ENCODE measurements around the gene TLN1.

Gene TLN1

DNA sequence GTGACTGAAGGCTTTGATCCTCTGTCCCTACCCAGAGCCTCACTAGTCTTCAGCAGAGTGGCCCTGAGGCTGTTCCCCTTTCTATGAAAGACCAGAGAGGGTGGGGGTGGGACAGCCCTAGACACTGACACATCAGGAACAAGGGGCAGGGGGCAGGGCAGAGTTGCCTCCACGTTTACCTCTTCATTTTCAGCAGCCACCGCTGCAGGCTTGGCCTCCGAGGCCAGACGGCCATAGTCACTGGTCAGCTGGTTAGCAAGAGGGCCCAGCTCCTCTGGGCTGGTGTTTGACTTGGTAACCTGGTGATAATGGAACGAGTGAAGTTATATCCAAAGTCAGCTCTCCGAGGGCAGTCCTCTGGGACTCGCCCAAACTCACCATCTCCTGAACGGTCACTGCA, 26.6 kb downstream of the TLN1 start:
- no peak for DNase-seq

GRCh38 chr9:35703906-35704672, 27.9 kb downstream of the TLN1 start:
- DNase-seq: no peak

DNA sequence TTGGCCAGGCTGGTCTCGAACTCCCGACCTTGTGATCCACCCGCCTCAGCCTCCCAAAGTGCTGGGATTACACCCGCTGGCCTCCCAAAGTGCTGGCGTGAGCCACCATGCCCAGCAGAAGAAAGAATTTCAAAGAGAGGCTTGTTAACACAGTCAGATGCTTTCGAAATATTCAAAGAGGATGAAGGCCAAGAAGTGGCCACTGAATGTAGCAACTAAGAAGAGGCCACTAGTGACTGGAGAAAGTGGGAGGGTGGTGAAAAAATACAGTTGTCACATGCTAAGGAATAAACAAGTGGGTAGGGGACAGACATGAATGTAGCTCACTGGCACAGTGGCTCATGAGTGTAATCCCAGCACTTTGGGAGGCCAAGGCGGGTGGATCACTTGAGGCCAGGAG, 29.3 kb downstream of the TLN1 start:
- DNase-seq: no peak

- DNase-seq: no peak
Measured at GRCh38 chr9:35700942-35701341, 31.1 kb downstream of the TLN1 start.

DNA sequence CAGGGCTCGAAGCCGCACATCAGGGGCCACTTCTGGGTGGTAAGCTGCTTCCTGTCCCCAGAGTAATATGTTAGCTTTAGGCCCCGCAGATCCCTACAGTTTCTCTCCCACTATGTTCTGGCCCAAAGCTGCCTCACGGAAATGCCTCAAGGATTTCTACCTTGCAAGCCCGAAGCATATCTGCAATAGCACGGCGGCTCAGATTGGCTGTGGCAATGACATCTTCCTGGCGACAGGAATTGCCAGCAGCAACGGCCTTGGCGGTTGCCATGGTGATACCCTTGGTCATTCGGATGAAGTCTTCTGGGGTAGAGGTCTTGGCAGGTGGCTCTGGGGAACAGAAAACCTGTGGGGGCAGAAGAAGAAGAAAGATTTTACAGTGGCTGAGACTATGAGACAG, 32.0 kb downstream of the TLN1 start:
- no peak for DNase-seq

- no peak for DNase-seq
Measured at GRCh38 chr9:35698231-35698630, 33.8 kb downstream of the TLN1 start.

- no peak for DNase-seq
Measured at GRCh38 chr9:35697486-35697885, 34.5 kb downstream of the TLN1 start.

DNA sequence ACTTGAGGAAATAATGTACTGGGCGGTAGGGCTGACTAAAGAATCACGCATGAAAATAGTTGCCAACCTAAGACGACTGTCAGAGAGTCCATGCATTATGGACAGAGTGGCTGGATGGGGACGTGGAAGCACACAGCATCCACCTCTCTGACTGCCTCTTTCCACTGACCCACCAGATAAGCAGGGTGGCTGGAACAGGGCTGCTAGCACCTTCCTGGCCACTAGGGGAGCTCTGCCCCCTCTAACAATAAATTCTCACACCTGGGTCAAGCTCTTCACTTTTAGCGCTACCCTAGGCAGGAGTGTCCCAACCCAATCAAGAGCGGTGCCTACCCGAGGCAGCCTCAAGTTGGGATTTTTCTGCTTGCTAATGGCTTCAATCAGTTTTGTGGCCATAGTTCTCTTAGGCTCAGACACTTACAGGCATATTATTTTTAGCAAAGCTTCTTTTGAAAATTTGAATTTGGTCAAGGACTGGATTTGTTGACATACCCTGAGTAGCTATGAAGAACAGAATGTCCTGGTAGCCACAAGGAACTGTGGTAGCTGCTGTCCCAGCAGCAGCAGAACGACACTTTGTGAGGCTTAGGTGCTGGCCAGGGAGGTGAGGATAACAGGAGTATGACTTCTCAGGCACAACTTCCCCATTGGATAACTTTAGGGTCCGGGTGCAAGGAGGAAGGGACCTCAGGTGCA, 35.3 kb downstream of the TLN1 start:
- peak; percentile 32 to 46 for DNase-seq

GRCh38 chr9:35695943-35696401, 36.0 kb downstream of the TLN1 start:
- no peak for DNase-seq

DNA sequence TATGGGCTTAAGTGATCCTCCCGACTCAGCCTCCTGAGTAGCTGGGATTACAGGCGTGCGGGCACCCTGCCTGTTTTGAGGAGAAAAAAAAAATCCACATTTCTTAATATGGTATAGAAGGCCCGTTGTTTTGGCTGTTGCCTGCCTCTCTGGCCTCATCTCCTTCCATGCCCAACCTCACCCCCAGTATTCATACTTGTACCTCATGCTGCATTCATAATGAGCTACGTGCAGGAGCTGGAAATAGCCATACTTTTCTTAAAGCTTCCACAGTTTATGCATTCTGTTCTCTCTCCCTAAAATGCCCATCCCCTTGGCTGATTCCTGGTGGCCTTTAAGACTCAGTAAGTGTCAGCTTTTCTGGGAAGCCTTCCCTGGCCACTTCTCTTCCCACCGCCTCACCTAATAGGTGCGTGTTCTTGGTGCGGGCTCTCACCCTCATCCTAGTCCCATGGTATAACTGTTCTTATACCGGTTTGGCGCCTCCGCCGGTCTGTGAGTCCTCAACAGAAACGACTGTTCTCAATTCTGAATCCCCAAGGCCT, 40.2 kb downstream of the TLN1 start:
- DNase-seq: no peak

DNA sequence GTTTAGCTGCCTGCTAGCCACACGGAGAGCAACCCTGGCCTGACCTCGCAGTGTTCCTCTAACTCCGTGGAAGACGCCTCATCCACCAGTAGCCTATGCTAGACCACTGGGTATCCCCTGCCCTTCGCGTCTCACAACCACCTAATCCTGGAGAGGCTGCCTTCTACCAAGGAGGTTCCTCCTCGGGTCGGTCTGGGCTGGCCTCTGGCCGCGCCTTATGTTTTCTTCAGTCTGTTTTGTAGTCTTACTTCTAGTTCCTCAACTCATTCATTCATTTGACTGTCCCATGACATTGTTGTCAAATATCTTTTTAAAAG, 40.7 kb downstream of the TLN1 start:
- DNase-seq: no peak

DNA sequence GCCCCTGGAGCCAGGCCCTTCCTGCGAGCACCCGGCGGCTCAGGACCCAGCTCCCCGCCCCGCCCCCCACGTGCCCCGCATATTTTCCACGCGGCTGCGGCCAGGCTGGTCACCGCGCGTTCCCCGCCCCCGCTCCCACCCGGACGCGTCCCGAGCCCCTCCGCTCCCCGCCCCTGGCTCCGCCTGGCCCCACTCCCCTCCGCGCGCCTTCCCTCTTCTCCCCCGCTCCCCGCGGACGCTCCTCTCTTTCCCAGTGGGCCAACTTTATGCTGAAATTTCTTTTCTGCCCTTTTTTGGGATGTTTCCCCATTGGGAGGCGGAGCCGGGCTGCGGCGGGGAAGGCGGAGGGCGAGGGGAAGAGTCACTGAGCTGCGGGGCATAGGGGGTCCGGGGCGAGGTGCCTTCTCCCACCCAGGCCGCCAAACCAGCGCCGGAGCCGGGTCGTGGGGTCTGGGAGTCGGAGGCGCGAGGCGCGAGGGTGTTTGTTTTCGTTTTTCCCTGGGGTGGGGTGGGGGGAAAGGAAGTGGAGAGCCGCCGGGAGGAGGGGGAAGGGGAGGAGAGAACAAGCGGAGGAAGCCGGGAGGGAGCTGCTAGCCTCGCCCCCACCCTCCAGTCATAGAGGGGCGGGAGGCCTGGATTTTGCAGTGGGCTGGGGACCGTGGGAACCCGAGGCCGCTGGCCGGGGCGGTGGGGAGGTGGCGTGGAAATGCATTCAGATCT, 41.2 kb downstream of the TLN1 start:
- DNase-seq: peak; percentile 43 to 61

DNA sequence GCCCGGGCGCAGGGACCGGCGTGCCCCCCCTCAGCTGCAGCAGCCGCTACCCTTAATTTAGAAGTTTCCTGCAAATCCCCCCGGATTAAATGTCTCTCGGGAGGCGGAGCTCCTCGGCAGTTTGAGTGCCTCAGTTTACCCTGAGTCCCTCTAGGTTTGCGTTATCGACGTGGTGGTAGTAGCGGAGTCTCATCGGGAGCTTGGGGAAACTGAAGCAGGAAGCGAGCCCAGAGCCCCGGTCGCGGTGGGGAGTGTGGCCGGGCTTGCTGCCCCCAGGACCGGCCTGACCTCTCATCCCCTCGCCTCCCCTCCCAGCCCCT, 41.7 kb downstream of the TLN1 start:
- no peak for DNase-seq

DNA sequence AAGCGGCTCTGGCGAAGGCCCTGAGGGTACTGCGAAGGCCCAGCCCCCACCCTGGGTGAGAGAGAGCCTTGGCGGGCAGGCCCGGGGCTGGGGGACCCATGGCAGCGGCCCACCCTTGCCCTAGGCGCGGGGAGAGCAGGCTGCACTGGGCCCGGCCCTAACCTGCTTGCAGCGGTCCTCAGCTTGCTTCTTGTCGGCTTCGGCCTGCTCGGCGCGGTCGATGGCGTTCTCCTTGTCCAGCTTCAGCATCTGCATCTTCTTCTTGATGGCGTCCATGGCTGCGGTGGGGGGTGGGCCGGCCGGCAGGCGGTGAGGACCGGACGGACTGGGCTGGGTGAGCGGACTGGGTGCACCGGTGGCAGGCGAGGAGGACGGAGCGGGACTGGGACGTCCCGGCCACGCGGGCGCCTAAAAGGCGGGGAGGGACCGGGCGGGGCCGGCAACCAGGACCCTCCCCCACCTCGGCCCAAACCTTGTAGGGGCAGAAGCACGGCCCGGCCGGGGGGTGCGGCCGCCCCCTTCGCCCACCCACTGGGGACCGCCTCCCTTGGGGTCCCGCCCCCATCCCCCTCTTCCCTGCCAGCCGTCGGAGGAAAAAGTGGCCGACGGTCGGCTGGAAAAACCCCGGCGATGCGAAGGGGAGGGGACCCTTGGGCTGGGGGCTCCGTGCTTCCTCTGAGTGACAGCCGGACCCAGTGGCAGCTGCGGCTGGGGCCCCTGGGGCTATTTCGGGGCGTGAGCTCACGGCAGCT, 42.3 kb downstream of the TLN1 start, which contains the start of gene TPM2:
TPM2 (minus strand) TSS at position 384 of the 752 bp plus-strand sequence; CDS start at position 276, 108 bp downstream.
- DNase-seq: no peak

DNA sequence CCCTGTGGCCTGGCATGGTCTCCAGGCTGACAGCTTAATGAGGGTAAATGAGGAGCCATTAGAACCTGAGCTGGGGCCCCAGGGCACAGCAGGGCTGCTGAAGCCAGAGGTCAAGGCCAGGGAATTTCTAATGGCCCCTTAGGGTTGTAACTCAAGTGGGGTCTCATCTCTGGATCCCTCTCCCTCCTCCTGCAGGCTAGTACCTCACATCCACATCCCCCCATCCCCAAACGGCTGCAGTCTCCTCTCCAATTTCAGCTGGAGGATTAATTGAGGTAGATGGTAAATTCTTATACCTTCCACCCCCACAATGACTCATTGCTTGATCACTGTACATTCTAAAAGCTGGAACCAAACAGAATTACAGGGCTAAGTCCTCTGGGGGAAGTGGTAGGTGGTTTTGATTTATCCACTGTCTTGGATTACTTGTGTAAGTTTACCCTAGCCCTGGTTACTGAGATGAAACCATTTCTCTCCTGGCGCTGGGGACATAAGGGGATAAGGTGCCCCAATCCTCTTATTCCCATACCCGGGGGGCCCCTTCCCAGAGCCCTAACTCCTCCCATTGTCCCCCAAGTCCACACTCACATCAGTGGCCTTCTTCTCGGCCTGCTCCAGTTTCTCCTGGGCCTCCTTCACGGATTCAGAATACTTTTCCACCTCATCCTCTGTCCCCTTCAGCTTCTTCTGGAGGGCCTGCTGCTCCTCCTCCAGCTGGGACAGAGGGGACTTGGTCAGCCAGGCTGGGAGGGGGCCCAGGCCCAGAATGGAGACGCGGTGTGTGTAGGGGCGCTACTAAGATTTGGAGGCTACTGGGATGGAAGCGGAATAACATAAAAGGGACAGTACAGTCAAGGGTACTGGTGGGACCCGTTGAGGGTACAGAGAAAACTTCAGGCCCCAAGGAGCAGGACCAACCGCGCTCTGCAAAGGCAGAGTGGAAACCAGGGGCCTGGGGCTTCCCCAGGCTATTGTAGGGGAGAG, 43.1 kb downstream of the TLN1 start:
- DNase-seq: no peak

DNA sequence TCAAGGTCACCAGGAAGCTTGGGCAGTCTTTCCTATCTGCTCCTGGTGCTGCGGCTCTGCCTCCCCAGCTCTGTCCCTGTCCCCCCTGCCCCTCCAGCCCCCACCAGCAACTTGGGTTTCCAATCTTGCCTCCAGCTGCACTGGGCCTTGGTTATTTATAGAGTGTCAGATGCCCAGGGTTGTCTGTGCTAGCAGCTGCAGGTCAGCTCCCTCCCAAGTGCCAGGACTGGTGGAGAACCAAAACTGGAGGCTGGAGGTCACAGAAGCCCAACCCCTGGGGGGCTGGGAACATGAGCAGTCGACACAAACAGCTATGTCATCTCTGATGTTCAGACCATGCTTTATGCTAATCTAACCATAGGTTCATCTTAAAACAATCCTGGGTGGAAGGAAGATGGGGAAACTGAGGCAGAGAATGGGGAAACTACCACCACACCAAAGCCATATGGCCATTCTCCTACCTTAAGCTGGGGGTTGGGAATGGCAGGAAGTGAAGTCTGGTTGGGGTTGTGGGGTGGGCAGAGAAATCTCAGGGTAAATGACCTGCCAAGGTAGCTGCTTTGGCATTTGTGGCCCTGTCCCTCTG, 43.9 kb downstream of the TLN1 start:
- DNase-seq: no peak

GRCh38 chr9:35687306-35687705, 44.7 kb downstream of the TLN1 start:
- DNase-seq: no peak

GRCh38 chr9:35686222-35687203, 45.5 kb downstream of the TLN1 start:
- DNase-seq: no peak

GRCh38 chr9:35685506-35685905, 46.5 kb downstream of the TLN1 start:
- DNase-seq: no peak

GRCh38 chr9:35684921-35685320, 47.1 kb downstream of the TLN1 start:
- no peak for DNase-seq
